Retinal pigment epithelial cell (primary cell): ENCODE measurements around the gene HPX.

Experiments
- DNase-seq: peaks from one replicate; pipeline ENCODE4 v3.0.0-alpha.2; 2010; ENCODE audit warnings: low read depth
- H3K4me3 ChIP-seq: 2 replicates; pipeline ENCODE4 v1.5.1; 2011; ENCODE audit warnings: mild to moderate bottlenecking, low read length, control low read depth, moderate library complexity
- CTCF ChIP-seq: conservative IDR thresholded peaks from 2 replicates; pipeline ENCODE4 v1.5.1; 2011; ENCODE audit warnings: low read depth, low read length, control low read depth, inconsistent platforms

The HPX gene

DNA sequence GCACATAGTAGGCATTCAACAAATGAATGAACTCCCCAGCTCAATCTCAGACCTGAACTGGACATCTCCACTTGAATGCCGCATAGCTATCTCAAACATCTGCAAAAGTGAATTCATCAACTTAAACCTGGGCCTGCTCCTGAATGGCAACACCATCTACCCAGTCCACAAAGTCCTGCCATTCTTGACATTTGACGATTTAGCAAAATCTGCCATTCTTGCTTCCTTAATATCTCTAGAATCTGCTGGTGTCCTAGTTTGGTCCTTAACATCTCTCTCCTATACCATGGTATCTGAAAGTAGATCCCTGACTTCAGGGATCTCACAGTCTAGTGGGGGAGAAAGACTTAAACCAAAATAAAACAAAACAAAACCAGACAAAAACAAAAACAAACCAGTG lies 12.4 kb upstream of the HPX start:
- H3K4me3 ChIP-seq = no peak overlapping the region
- no peak for DNase-seq
- TF ChIP-seq CTCF = no peak

- DNase-seq = no peak
- H3K4me3 ChIP-seq = no peak overlapping the region
- TF ChIP-seq CTCF = no peak
These were observed 11.4 kb upstream of the HPX start for GRCh38 chr11:6452219-6452618.

DNA sequence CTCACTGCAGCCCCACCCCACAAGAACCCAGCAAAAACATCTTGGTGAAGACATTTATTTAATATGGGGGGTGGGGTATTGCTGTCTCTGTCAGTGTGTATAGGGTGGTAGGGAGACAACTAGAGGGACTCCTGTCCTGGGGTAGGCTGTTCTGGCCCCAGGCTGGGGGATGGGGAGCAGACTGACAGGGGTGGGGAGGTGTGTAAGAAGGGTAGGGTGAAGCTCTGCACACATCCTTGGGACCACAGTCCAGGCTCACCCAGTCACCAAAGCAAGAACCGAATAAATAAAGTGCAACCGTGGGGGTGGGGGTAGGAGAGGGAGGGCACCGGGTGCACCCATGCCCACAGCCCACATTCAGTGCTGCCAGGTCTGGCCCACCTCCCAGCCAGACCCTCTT lies 7.8 kb upstream of the HPX start:
- TF ChIP-seq CTCF = no peak
- DNase-seq = no peak
- H3K4me3 ChIP-seq = no peak overlapping the region

DNA sequence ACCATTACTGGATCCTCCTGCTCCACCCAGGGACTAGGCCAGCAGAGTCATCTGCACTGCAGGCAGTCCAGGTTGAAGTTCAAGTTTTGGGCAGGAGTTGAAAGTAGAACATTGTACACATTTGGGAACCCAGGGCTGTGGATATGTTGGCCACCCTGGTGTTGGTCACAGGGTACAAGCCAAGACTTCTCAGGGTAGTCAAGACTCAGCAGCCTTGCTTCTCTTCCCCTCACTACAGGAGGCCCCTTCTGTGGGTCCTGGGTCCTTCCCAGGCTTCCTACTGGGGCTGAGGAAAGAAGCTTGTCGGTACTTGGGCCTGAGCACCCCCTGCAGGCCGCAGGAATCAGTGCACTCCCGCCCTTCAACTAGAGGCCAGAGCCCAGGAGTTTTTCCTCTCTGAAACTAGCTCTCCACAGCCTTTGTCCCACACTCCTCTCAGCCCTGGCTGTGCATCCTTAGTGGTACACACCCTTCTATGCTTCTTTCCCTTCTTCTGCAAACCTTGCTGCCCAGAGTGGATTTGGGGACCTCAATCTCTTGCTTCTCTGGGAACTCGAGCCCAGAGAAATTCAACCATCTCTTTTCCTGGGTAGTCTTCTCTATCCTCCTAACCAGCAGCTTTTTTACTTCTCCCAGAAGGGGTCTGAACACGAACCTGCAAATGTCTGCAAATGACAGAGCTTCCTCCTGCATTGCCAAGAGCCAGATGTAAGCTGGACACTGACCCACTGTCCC lies 2.6 kb upstream of the HPX start:
- TF ChIP-seq CTCF = peak; percentile 90
- H3K4me3 ChIP-seq = no peak overlapping the region
- no peak for DNase-seq

DNA sequence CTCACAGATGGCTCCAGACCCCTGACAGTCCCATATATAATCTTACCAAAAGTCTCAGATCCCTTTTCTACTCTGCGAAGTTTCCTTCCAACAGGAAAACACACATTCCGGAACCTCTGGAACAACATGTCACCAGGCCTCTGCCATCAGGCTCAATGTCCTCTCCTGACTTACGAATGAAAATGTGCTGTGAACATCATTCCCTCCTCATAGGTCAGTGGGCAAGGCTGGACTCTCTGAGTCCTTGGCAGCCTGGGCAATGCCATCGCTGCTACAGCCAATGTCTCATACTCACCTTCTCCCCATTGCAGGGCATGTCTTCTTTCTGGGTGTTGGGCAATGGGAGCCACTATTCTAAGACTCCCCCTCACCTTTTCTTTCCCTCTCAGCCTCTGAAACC lies 1.7 kb upstream of the HPX start:
- H3K4me3 ChIP-seq = no peak overlapping the region
- no peak for TF ChIP-seq CTCF
- DNase-seq = no peak

DNA sequence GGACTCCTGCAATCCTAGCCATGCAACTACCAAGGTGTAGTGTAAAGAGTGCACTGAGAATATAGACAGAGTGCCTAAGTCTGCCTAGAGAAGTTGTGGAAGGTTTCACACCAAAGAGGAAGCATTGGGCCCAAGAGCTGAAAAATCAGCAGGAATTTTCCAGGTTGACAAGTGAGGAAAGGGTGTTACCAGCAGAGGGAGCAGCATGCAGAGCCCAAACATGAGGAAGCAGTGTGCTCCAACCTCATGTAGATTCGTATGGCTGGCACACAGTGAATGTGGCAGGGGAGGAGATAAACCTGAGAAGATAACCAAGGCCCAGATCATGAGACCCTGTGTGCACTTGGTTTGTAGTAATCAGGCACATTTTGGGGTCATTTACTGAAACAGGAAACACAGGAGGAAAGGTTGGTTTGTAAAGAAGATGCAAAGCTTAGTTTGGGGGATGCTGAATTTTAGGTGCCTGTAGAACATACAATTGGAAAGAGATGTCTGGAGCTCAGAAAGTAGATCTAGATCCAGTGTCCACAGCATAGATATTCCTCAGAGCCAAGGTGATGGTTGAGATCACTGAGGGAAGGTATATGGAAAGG lies 1.7 kb downstream of the HPX start:
- no peak overlapping the region for H3K4me3 ChIP-seq
- TF ChIP-seq CTCF = peak; percentile 90
- no peak for DNase-seq

DNA sequence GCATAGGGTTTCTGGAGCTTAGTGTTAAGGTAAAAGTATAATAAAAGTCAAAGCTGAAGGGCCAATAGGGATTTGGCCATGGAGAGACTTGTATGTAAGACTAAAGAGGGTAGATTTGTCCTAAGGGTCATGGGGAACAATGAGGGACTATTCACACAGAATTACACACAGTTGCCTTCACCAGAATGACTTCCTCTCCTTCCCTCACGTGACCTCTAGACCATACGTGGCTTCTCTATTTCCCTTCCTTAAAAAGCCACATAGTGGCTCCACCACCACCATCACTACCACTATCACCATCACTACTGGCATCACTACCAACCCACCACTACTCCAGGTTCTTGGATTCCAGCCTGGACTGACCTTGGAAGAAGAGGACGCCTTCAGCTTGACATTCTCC lies 2.8 kb downstream of the HPX start:
- no peak for TF ChIP-seq CTCF
- no peak overlapping the region for H3K4me3 ChIP-seq
- DNase-seq = no peak
